GM23248 (cell line): ENCODE data around the gene RAB6D.

Source experiments
- EZH2 ChIP-seq: fragments of 200-600 bp; sonication (generic); IDR thresholded peaks from 2 replicates; pipeline ENCODE4 v1.6.1; 2018; ENCODE audit warnings: antibody characterized with exemption, mild to moderate bottlenecking; ENCODE audit not compliant: insufficient read depth, poor library complexity, severe bottlenecking
- EZH2phosphoT487 ChIP-seq: fragments of 200-600 bp; sonication (generic); IDR thresholded peaks from 2 replicates; pipeline ENCODE4 v1.6.1; 2018; ENCODE audit warnings: antibody characterized with exemption, moderate library complexity, mild to moderate bottlenecking, low read depth; ENCODE audit not compliant: insufficient read depth

DNA sequence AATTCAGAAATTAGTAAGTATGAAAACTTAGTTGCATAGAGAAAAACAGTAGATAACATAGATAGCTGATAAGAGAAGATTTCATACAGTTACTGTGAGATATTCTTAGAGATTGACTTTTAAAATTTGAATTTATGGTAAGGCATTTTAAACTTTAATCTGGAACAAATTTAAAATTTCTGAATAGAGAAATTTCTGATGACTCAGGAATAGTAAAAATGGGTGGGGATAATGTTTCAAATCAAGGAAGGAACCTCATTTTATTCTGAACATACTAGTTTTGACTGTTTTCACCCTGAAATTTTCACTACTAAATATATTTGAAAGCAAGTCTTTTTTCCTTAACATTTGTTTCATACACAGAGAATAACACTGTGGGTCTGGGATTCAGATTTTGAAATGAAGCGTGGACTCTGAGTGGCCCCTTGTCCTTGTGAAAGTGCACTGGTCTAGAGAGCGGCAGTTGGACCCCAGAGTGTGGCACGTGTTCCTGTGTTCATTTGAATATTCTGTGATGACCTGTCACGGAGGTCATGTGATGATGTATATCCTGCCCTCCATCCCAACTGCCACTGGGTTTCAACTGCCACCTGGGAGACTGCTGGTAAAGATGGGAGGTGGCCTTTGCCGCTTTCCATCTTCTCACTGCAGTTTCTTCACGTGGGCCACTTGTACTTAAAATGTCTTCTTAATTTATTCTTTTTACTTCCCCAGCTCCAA lies 38.5 kb upstream of the RAB6D start:
- no peak for TF ChIP-seq EZH2
- no peak for TF ChIP-seq EZH2phosphoT487
